A549 (cell line): ENCODE results near the gene PDE8B. TPM values are rescaled to one million over a fixed set of nuclear protein-coding genes. Genes with fewer than 3 reads are reported as not detected.

Experiments used
- ATAC-seq, 2 experiments: fragments of 200-7000 bp in 1 of 2; fragments of >200 bp in 1 of 2; cut with Nextera tagmentation in 1 of 2; cut with Tn5 transposase in 1 of 2; 3 replicates each; pipeline versions ENCODE4 v1.8.0 to v1.9.1; 2018 to 2020; ENCODE audit warnings: mild to moderate bottlenecking in 1 of 2, moderate library complexity in 1 of 2
- CTCF ChIA-PET: fragments of 300-600 bp; sonication (Branson Sonifier 250); formaldehyde crosslinking; extraction: SDS; loops from one replicate; lab custom pipeline; 2021; ENCODE audit warnings: antibody characterized with exemption, inconsistent platforms; lab: Yijun Ruan, JAX
- POLR2A ChIA-PET: fragments of 350-600 bp; formaldehyde crosslinking; extraction: SDS; loops from one replicate; lab custom pipeline; 2021; ENCODE audit warnings: antibody characterized with exemption, inconsistent platforms; lab: Yijun Ruan, JAX
- DNase-seq, 2 experiments: peaks; one replicate each; pipeline versions ENCODE4 v3.0.0 to v3.0.0-alpha.2; 2011 to 2016; ENCODE audit warnings: low read depth in 1 of 2, low spot score in 1 of 2
- FAIRE-seq: peaks from 2 replicates; lab custom pipeline; 2011; peaks lifted over from hg19 to GRCh38; lab: Jason Lieb, UNC
- H3K27ac ChIP-seq, 2 experiments: fragments of >200 bp; sonication (Bioruptor Twin); formaldehyde crosslinking; 3 replicates each; pipeline ENCODE4 v1.5.1; 2016 to 2017
- H3K4me1 ChIP-seq: fragments of >200 bp; sonication (Bioruptor Twin); formaldehyde crosslinking; 3 replicates; pipeline ENCODE4 v1.6.1; 2016
- H3K4me2 ChIP-seq: fragments of >200 bp; sonication (Bioruptor Twin); formaldehyde crosslinking; 3 replicates; pipeline ENCODE4 v1.6.1; 2016
- H3K4me3 ChIP-seq: fragments of >200 bp; sonication (Bioruptor Twin); formaldehyde crosslinking; 3 replicates; pipeline ENCODE4 v1.5.1; 2016
- H3K9me3 ChIP-seq: fragments of >200 bp; sonication (Bioruptor Twin); formaldehyde crosslinking; 3 replicates; pipeline ENCODE4 v1.6.1; 2016
- BHLHE40 ChIP-seq: IDR thresholded peaks from 2 replicates; pipeline ENCODE4 v1.6.1; 2012; ENCODE audit warnings: low read depth, low read length, inconsistent platforms
- CEBPB ChIP-seq, 2 experiments: fragments of >200 bp in 1 of 2; sonication (Bioruptor Twin) in 1 of 2; formaldehyde crosslinking in 1 of 2; IDR thresholded peaks; 2 replicates each; pipeline ENCODE4 v1.6.1; 2012 to 2016
- EHF ChIP-seq: fragments of 250-450 bp; sonication (Bioruptor Pico); IDR thresholded peaks from 2 replicates; pipeline ENCODE4 v1.5.0; 2020; ENCODE audit warnings: mild to moderate bottlenecking
- ESRRA ChIP-seq: fragments of 150-350 bp; IDR thresholded peaks from 2 replicates; pipeline ENCODE4 v1.6.1; 2014; ENCODE audit warnings: mild to moderate bottlenecking, low read length, borderline replicate concordance
- FOSB ChIP-seq: fragments of 250-450 bp; sonication (Bioruptor Pico); IDR thresholded peaks from 2 replicates; pipeline ENCODE4 v1.5.0; 2020; ENCODE audit warnings: mild to moderate bottlenecking, moderate library complexity
- FOSL2 ChIP-seq, 2 experiments: fragments of 450-650 bp in 1 of 2; fragments of >200 bp in 1 of 2; sonication (Bioruptor Twin) in 1 of 2; formaldehyde crosslinking; IDR thresholded peaks; 2 replicates each; pipeline versions ENCODE4 v1.5.0 to v1.6.1; 2016 to 2020; ENCODE audit warnings: mild to moderate bottlenecking in 1 of 2, moderate library complexity in 1 of 2
- HDAC2 ChIP-seq: fragments of 200-600 bp; sonication (generic); IDR thresholded peaks from 2 replicates; pipeline ENCODE4 v1.6.1; 2016
- HOXA7 ChIP-seq: fragments of 250-450 bp; sonication (Bioruptor Pico); IDR thresholded peaks from 2 replicates; pipeline ENCODE4 v1.5.0; 2020; ENCODE audit warnings: mild to moderate bottlenecking, moderate library complexity
- HOXB13 ChIP-seq: fragments of 250-450 bp; sonication (Bioruptor Pico); IDR thresholded peaks from 2 replicates; pipeline ENCODE4 v1.5.0; 2020; ENCODE audit warnings: low read depth, mild to moderate bottlenecking, moderate library complexity
- HOXB5 ChIP-seq: fragments of 250-450 bp; sonication (Bioruptor Pico); IDR thresholded peaks from 2 replicates; pipeline ENCODE4 v1.5.0; 2020; ENCODE audit warnings: mild to moderate bottlenecking, moderate library complexity
- JUN ChIP-seq, 2 experiments: fragments of >200 bp; sonication (Bioruptor Twin); formaldehyde crosslinking; IDR thresholded peaks; 2 replicates in 1 of 2; 3 replicates in 1 of 2; pipeline ENCODE4 v1.6.1; 2016 to 2017
- KDM1A ChIP-seq: fragments of 200-600 bp; sonication (generic); IDR thresholded peaks from 2 replicates; pipeline ENCODE4 v1.6.1; 2016; ENCODE audit warnings: low read depth, mild to moderate bottlenecking
- MAFK ChIP-seq: fragments of 450-650 bp; IDR thresholded peaks from 2 replicates; pipeline ENCODE4 v1.6.1; 2014; ENCODE audit not compliant: partially characterized antibody
- MAZ ChIP-seq: fragments of 150-350 bp; IDR thresholded peaks from 2 replicates; pipeline ENCODE4 v1.6.1; 2014; ENCODE audit warnings: antibody characterized with exemption, low read depth, low read length, borderline replicate concordance
- NPAS2 ChIP-seq: fragments of 250-450 bp; sonication (Bioruptor Pico); IDR thresholded peaks from 2 replicates; pipeline ENCODE4 v1.8.0; 2022; ENCODE audit warnings: mild to moderate bottlenecking, moderate library complexity, borderline replicate concordance
- NR3C1 ChIP-seq: fragments of >200 bp; sonication (Bioruptor Twin); formaldehyde crosslinking; IDR thresholded peaks from 3 replicates; pipeline ENCODE4 v1.6.1; 2017
- PHF8 ChIP-seq: fragments of 200-600 bp; sonication (generic); IDR thresholded peaks from 2 replicates; pipeline ENCODE4 v1.6.1; 2016; ENCODE audit warnings: low read depth, mild to moderate bottlenecking, antibody characterized with exemption, moderate library complexity, borderline replicate concordance
- RCOR1 ChIP-seq: fragments of 150-350 bp; IDR thresholded peaks from 2 replicates; pipeline ENCODE4 v1.6.1; 2014; ENCODE audit warnings: antibody characterized with exemption, low read length, low read depth
- REST ChIP-seq: fragments of 200-600 bp; sonication (generic); IDR thresholded peaks from 2 replicates; pipeline ENCODE4 v1.6.1; 2016; ENCODE audit warnings: antibody characterized with exemption, mild to moderate bottlenecking, moderate library complexity
- SREBF2 ChIP-seq: fragments of 450-650 bp; IDR thresholded peaks from 2 replicates; pipeline ENCODE4 v1.6.1; 2014; ENCODE audit warnings: mild to moderate bottlenecking, moderate library complexity
- USF2 ChIP-seq: fragments of 450-650 bp; IDR thresholded peaks from 2 replicates; pipeline ENCODE4 v1.6.1; 2014; ENCODE audit warnings: antibody characterized with exemption
- ZSCAN20 ChIP-seq: fragments of 250-450 bp; sonication (Bioruptor Pico); IDR thresholded peaks from 2 replicates; pipeline ENCODE4 v1.8.0; 2022; ENCODE audit warnings: mild to moderate bottlenecking, moderate library complexity
- whole genome bisulfite sequencing: methylation state at CpG from one replicate; pipeline ENCODE4 v1.1.6; 2017; ENCODE audit errors: missing lambda C conversion rate; 5-methylcytosine and 5-hydroxymethylcytosine counted together
- polyA plus RNA-seq, 4 experiments: library from polyadenylated mRNA; depleted of rRNA in 3 of 4; stranded (reverse); fragments of >200 nt; fragmentation: RNase III in 1 of 4; extraction: RNeasy Plus Mini Kit Qiagen cat#74134 plus additional on column Dnase treatment in 1 of 4; gene quantifications; 2 replicates in 3 of 4; 3 replicates in 1 of 4; pipeline ENCODE4 v1.2.3, GENCODE V29; 2011 to 2017
- TF ChIP-seq, protein P1 (sequence below): IDR thresholded peaks from 2 replicates; pipeline ENCODE4 v1.6.1; 2012

The PDE8B gene
- polyA plus RNA-seq, 2 of the 4 experiments (the other 2 are of a cell fraction): 2.0 to 4.0 TPM

GRCh38 chr5:77402796-77403195, 192.3 kb downstream of the PDE8B start:
- Histone ChIP-seq H3K4me2 (no peak overlapping the region), H3K9me3 (no peaks in the 10 kb centered on the region), H3K4me3 (no peak overlapping the region), H3K4me1 (no peaks in the 10 kb centered on the region), H3K27ac (no peak overlapping the region)
- ChIA-PET POLR2A (no interaction called here), CTCF (no interaction called here)
- ATAC-seq (no peak), DNase-seq (no peak), FAIRE-seq (no peak)
- WGBS: 87% methylated on average over 6 of the region's 6 CpGs
- TF ChIP-seq ZSCAN20 (no peak), JUN (IDR thresholded peaks at IDR 0.05) (no peak), KDM1A (no peak), NPAS2 (CRISPR knock-in tag) (no peak), BHLHE40 (no peak), FOSL2 (IDR thresholded peaks at IDR 0.05) (no peak), FOSL2 (CRISPR knock-in tag; IDR thresholded peaks at IDR 0.05) (no peak), HOXB5 (CRISPR knock-in tag) (no peak), CEBPB (IDR thresholded peaks at IDR 0.05) (no peak), FOSB (no peak)

GRCh38 chr5:77407152-77407551, 196.7 kb downstream of the PDE8B start:
- POLR2A ChIA-PET: no interaction called here
- Histone ChIP-seq H3K27ac (no peak overlapping the region), H3K4me1 (no peaks in the 10 kb centered on the region), H3K9me3 (no peaks in the 10 kb centered on the region), H3K4me2 (no peak overlapping the region), H3K4me3 (no peak overlapping the region)
- CTCF ChIA-PET: interaction anchor here (1.0 to 1.2 kb wide), 2 partner anchors 17 to 43 kb away, joined by 3 to 4 read pairs; no protein-coding TSS in a partner anchor
- DNase-seq (no peak), FAIRE-seq (no peak), ATAC-seq (no peak)
- 83% methylated on average over 10 of the region's 10 CpGs for WGBS
- TF ChIP-seq SREBF2 (no peak), RCOR1 (no peak), ESRRA (no peak), PHF8 (no peak), MAZ (no peak), KDM1A (no peak), HOXB13 (no peak)

DNA sequence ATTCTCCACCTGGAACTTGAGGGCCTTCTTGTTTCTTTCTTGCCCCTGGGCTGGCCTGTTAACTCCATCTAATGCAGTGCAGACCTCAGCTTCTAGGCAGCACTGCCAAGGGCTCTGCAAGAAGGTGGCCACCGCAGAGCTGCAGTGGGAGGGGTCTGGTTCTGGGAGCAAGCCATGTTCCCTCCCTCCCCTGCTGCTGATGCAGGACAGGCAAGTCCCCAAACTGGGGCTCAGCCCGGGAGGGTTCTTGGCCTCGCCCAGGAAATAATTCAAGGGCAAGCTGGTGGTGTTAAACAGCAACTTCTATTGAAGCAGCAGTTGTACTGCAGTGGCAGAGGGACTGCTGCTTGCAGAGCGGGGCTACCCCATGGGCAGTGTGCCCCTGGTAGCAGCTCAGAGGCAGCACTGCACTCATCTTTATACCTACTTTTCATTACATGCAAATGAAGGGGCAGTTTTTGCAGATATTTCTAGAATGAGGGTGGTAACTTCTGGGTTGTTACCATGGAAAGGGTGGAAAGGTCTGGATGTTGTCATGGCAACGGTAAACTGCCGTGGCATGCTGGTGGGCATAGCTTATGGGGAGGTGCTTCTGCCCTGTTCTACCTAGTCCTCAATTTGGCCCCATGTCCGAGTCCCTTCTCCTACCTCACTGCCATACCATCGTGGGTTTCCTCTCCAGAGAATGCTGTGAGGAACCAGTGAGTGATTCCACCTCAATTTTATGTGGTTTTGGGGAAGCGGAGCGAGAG, 199.6 kb downstream of the PDE8B start:
- no peak overlapping the region for H3K27ac ChIP-seq
- H3K4me1 ChIP-seq: no peaks in the 10 kb centered on the region
- FAIRE-seq (no peak), ATAC-seq (no peak), DNase-seq (no peak)
- H3K9me3 ChIP-seq: no peaks in the 10 kb centered on the region
- H3K4me3 ChIP-seq: no peak overlapping the region
- TF ChIP-seq, protein P1, sequence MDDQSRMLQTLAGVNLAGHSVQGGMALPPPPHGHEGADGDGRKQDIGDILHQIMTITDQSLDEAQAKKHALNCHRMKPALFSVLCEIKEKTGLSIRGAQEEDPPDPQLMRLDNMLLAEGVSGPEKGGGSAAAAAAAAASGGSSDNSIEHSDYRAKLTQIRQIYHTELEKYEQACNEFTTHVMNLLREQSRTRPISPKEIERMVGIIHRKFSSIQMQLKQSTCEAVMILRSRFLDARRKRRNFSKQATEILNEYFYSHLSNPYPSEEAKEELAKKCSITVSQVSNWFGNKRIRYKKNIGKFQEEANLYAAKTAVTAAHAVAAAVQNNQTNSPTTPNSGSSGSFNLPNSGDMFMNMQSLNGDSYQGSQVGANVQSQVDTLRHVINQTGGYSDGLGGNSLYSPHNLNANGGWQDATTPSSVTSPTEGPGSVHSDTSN: no peak
- WGBS: 58% methylated on average over 10 of the region's 10 CpGs
- ChIA-PET POLR2A (no interaction called here), CTCF (interaction anchor here (1.0 kb wide), 1 partner anchor 26 kb away, joined by 3 read pairs; no protein-coding TSS in a partner anchor)
- no peak overlapping the region for H3K4me2 ChIP-seq

DNA sequence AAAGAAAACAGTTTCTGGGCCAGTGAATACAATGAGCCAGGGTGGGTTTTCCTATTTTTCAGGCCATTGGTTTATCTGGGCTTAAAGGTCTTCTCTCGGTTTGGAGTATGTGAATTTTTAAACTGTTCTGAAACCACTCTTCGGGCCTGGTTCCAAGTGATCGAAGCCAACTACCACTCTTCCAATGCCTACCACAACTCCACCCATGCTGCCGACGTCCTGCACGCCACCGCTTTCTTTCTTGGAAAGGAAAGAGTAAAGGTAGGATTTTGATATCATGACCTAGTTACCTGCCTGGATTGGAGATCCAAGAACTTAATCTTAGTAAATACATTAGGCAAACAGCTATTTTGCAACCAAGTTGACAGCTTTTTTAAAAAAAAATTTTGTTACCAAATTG, 202.6 kb downstream of the PDE8B start:
- CTCF ChIA-PET: no interaction called here
- FAIRE-seq (no peak), ATAC-seq (no peak), DNase-seq (no peak)
- H3K4me2 ChIP-seq: no peak overlapping the region
- WGBS: 94% methylated on average over 7 of the region's 7 CpGs
- no peaks in the 10 kb centered on the region for H3K9me3 ChIP-seq
- H3K27ac ChIP-seq: no peak overlapping the region
- POLR2A ChIA-PET: no interaction called here
- no peak overlapping the region for H3K4me3 ChIP-seq
- H3K4me1 ChIP-seq: no peaks in the 10 kb centered on the region
- TF ChIP-seq NR3C1 (no peak), REST (no peak), MAFK (no peak), HOXA7 (CRISPR knock-in tag) (no peak), HDAC2 (no peak), KDM1A (no peak), ZSCAN20 (no peak), HOXB13 (no peak), USF2 (no peak), ESRRA (no peak), EHF (CRISPR knock-in tag) (no peak)
